Myocyte (in vitro differentiated cells): ENCODE results near the gene THRAP3. TPM values are rescaled to one million over a fixed set of nuclear protein-coding genes. Genes with fewer than 3 reads are reported as not detected.
"Not testable (repeated sequence)": the region's sequence is repeated elsewhere in the genome, so short reads cannot be mapped to it uniquely, and the experiment has no call there.

ENCODE experiments used
- DNase-seq: peaks from one replicate; pipeline ENCODE4 v3.0.0-alpha.2; 2012; ENCODE audit warnings: low read depth
- total RNA-seq: library from RNA; depleted of rRNA; stranded (reverse); fragments of >200 nt; gene quantifications from 2 replicates; pipeline ENCODE4 v1.2.3, GENCODE V29; 2014

THRAP3 gene
- total RNA-seq, 1 donor from 2014 or later: 85.8 TPM

GRCh38 chr1:36248250-36248894 lies 24.1 kb downstream of the THRAP3 start:
- peak; percentile 67 for DNase-seq

- peak; percentile 40 for DNase-seq
Measured at GRCh38 chr1:36251794-36252481, 27.7 kb downstream of the THRAP3 start.

- DNase-seq: not testable (repeated sequence)
Measured at GRCh38 chr1:36252482-36252824, 28.2 kb downstream of the THRAP3 start.

- DNase-seq: no peak
Measured at GRCh38 chr1:36253161-36253862, 29.1 kb downstream of the THRAP3 start.

GRCh38 chr1:36256558-36257374 lies 32.5 kb downstream of the THRAP3 start:
- peak; percentile 20 for DNase-seq

- peak; percentile 78 for DNase-seq
Measured at GRCh38 chr1:36257375-36257767, 33.1 kb downstream of the THRAP3 start.

GRCh38 chr1:36258960-36259344 lies 34.7 kb downstream of the THRAP3 start:
- DNase-seq: no peak

GRCh38 chr1:36268981-36269380 lies 44.7 kb downstream of the THRAP3 start:
- DNase-seq: no peak

- no peak for DNase-seq
Measured at GRCh38 chr1:36269408-36269838, 45.2 kb downstream of the THRAP3 start.

GRCh38 chr1:36273024-36273423 lies 48.8 kb downstream of the THRAP3 start:
- no peak for DNase-seq

- no peak for DNase-seq
Measured at GRCh38 chr1:36274201-36274600, 50.0 kb downstream of the THRAP3 start.

- DNase-seq: no peak
Measured at GRCh38 chr1:36276688-36277087, 52.4 kb downstream of the THRAP3 start.

GRCh38 chr1:36279110-36279788 lies 55.0 kb downstream of the THRAP3 start:
- DNase-seq: peak; percentile 74

GRCh38 chr1:36279789-36280296 lies 55.6 kb downstream of the THRAP3 start:
- no peak for DNase-seq

- peak; percentile 52 for DNase-seq
Measured at GRCh38 chr1:36284061-36284460, 59.8 kb downstream of the THRAP3 start.

- no peak for DNase-seq
Measured at GRCh38 chr1:36284517-36284916, 60.3 kb downstream of the THRAP3 start.

GRCh38 chr1:36285443-36286101 lies 61.3 kb downstream of the THRAP3 start:
- peak; percentile 92 for DNase-seq

GRCh38 chr1:36286802-36287201 lies 62.6 kb downstream of the THRAP3 start:
- DNase-seq: no peak

- no peak for DNase-seq
Measured at GRCh38 chr1:36287595-36287994, 63.4 kb downstream of the THRAP3 start.

GRCh38 chr1:36295390-36295789 lies 71.1 kb downstream of the THRAP3 start:
- no peak for DNase-seq
